ENCODE data around the gene NRBP1.

The NRBP1 gene

GRCh38 chr2:27489498-27490397 lies 61.3 kb downstream of the NRBP1 start, which contains the start of gene IFT172:
IFT172 (minus strand) TSS chr2:27489743; CDS start chr2:27489653, 90 bp downstream.
- DNase-seq (ENCODE audit: low read depth), result peak; percentile 98
